ENCODE results near the gene FGF6. TPM values are rescaled to one million over a fixed set of nuclear protein-coding genes. Genes with fewer than 3 reads are reported as not detected.
"Not testable (repeated sequence)": the region's sequence is repeated elsewhere in the genome, so short reads cannot be mapped to it uniquely, and the experiment has no call there.

FGF6 gene
- total RNA-seq, 1 donor from 2014 or later: not detected

DNA sequence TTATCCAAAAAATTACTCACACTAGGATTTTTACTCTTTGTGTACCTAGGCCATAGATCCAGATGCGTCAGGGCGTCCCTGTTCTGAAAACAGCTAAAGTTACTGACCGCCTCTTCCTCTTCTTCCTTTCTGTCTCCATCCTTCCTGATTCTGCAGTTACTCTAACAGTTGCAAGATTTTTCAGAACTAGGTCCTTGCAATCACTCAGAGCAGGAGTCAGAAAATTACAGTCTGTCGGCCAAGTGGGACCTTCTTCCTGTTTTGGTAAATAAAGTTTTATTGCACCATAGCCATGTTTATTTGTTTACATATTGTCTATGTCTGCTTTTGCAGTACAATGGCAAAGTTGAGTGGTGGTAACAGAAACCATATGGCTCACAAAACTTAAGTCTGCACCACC, 25.6 kb upstream of the FGF6 start:
- Histone ChIP-seq H3K36me3 (ENCODE audit: control insufficient read depth, insufficient read depth, low read length) (no peaks in the 10 kb centered on the region), H3K4me3 (ENCODE audit: low read depth, low read length) (no peak overlapping the region), H3K27me3 (ENCODE audit: control insufficient read depth, insufficient read depth, low read length) (no peaks in the 10 kb centered on the region)
- TF ChIP-seq, protein P1, sequence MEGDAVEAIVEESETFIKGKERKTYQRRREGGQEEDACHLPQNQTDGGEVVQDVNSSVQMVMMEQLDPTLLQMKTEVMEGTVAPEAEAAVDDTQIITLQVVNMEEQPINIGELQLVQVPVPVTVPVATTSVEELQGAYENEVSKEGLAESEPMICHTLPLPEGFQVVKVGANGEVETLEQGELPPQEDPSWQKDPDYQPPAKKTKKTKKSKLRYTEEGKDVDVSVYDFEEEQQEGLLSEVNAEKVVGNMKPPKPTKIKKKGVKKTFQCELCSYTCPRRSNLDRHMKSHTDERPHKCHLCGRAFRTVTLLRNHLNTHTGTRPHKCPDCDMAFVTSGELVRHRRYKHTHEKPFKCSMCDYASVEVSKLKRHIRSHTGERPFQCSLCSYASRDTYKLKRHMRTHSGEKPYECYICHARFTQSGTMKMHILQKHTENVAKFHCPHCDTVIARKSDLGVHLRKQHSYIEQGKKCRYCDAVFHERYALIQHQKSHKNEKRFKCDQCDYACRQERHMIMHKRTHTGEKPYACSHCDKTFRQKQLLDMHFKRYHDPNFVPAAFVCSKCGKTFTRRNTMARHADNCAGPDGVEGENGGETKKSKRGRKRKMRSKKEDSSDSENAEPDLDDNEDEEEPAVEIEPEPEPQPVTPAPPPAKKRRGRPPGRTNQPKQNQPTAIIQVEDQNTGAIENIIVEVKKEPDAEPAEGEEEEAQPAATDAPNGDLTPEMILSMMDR (IDR thresholded peaks at IDR 0.05; ENCODE audit: insufficient read depth, low read length, poor library complexity, severe bottlenecking): no peak
- DNase-seq (ENCODE audit: low read depth): no peak

DNA sequence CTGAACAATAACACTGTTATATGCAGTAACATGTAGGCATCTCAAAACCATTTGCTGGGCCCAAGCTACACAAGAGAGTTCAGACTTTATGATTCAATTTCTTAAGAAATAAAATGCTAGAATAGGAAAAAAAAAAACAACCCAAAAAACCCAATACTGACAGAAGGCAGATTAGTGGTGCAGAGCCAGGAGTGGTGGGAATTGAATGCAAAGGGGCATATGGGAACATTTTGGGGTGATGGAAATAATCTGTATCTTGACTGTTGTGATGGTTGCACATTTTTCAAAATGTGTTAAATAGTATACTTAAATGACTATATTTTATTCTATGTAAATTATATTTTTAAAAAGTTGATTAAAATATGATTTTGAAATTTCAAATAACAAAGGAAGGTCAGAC, 23.4 kb upstream of the FGF6 start:
- H3K36me3 ChIP-seq (ENCODE audit: control insufficient read depth, insufficient read depth, low read length): no peaks in the 10 kb centered on the region
- DNase-seq (ENCODE audit: low read depth): no peak
- H3K4me3 ChIP-seq (ENCODE audit: low read depth, low read length): no peak overlapping the region
- TF ChIP-seq, protein P1 (IDR thresholded peaks at IDR 0.05; ENCODE audit: insufficient read depth, low read length, poor library complexity, severe bottlenecking): no peak
- H3K27me3 ChIP-seq (ENCODE audit: control insufficient read depth, insufficient read depth, low read length): no peaks in the 10 kb centered on the region

DNA sequence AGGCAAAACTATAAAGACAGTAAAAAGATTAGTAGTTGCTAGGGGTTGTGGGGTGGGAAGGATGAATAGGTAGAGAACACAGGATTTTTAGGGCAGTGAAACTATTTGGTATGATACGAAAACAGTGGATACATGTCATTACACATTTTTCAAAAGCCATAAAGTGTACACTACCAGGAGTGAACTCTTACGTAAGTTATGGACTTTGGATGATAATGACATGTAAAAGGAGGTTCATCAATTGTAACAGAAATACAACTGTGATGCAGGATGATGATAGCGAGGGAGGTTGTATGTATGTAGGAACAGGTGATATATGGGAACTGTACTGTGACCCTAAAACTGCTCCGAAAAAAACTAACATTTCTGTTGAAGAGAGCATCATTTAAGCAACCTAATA, 15.1 kb upstream of the FGF6 start:
- Histone ChIP-seq H3K36me3 (ENCODE audit: control insufficient read depth, insufficient read depth, low read length) (no peaks in the 10 kb centered on the region), H3K27me3 (ENCODE audit: control insufficient read depth, insufficient read depth, low read length) (no peaks in the 10 kb centered on the region), H3K4me3 (ENCODE audit: low read depth, low read length) (no peak overlapping the region)
- DNase-seq (ENCODE audit: low read depth): no peak
- TF ChIP-seq, protein P1 (IDR thresholded peaks at IDR 0.05; ENCODE audit: insufficient read depth, low read length, poor library complexity, severe bottlenecking): no peak

DNA sequence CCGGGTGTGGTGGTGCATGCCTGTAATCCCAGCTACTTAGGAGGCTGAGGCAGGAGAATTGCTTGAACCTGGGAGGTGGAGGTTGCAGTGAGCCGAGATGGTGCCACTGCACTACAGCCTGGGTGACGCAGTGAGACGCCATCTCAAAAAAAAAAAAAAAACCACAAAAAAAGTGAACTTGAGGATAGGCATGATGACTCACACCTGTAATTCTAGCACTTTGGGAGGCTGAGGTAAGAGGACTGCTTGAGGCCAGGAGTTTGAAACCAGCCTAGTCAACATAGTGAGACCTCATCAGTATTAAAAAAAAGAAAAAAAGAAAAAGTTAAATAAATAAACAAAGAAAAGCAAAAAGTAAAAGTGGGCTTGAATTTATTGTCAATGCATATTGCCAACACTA, 10.2 kb upstream of the FGF6 start:
- DNase-seq (ENCODE audit: low read depth); H3K4me3 ChIP-seq (ENCODE audit: low read depth, low read length); H3K36me3 ChIP-seq (ENCODE audit: control insufficient read depth, insufficient read depth, low read length); H3K27me3 ChIP-seq (ENCODE audit: control insufficient read depth, insufficient read depth, low read length): not testable (repeated sequence)

DNA sequence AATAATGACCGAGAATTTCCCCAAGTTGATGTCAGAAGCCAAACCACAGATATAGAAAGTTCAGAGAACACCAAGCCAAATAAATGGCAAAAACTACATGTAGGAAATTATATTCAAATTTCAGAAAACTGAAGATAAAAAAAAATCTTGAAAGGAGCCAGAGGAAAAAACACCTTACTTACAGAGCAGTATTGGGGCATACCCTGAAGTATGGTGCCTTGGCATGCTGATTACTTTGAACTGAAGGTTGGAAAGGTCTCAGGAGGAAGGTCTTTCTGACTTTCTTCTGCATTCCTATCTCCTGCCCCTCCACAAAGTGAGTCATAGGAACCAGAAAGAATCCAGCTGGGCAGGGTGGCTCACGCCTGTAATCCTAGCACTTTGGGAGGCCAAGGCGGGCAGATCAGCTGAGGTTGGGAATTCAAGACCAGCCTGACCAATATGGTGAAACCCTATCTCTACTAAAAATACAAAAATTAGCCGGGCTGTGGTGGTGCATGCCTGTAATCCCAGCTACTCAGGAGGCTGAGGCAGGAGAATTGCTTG, 8.8 kb upstream of the FGF6 start:
- H3K4me3 ChIP-seq (ENCODE audit: low read depth, low read length): no peak overlapping the region
- TF ChIP-seq, protein P1 (IDR thresholded peaks at IDR 0.05; ENCODE audit: insufficient read depth, low read length, poor library complexity, severe bottlenecking): no peak
- no peaks in the 10 kb centered on the region for H3K36me3 ChIP-seq (ENCODE audit: control insufficient read depth, insufficient read depth, low read length)
- no peaks in the 10 kb centered on the region for H3K27me3 ChIP-seq (ENCODE audit: control insufficient read depth, insufficient read depth, low read length)
- DNase-seq (ENCODE audit: low read depth): no peak

DNA sequence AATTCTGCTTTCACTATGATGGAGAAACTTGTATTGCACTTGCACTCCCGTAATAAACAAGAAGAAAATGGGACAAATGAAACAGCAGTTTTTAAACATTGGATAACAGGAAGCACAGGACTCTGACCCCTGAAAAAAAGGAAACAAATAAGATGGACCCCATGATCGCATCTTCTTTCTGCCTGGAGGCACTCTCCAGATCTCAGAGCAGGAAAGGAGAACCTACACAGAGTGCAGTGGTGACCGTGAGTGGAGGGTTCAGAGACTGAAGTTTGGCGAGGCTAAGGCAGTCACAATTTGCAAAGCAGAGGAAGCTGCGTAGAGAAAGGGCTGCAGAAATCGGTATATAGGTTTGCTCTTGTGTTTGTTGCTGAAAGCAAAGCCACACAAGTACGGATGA, 6.1 kb upstream of the FGF6 start:
- H3K27me3 ChIP-seq (ENCODE audit: control insufficient read depth, insufficient read depth, low read length): peaks cover 2% of the 10 kb centered on the region
- TF ChIP-seq, protein P1 (IDR thresholded peaks at IDR 0.05; ENCODE audit: insufficient read depth, low read length, poor library complexity, severe bottlenecking): no peak
- no peak overlapping the region for H3K4me3 ChIP-seq (ENCODE audit: low read depth, low read length)
- no peak for DNase-seq (ENCODE audit: low read depth)
- no peaks in the 10 kb centered on the region for H3K36me3 ChIP-seq (ENCODE audit: control insufficient read depth, insufficient read depth, low read length)

Data from kidney epithelial cell (primary cell).